IMR-90 (cell line): Measurements from ENCODE around the gene ZMIZ1. TPM values are rescaled to one million over a fixed set of nuclear protein-coding genes. Genes with fewer than 3 reads are reported as not detected.

Source experiments
- ATAC-seq: fragments of 200-7000 bp; cut with Tn5 transposase; 2 replicates; pipeline ENCODE4 v1.9.1; 2020; ENCODE audit warnings: low read depth, mild to moderate bottlenecking, moderate library complexity
- BruUV-seq: library from RNA; stranded (reverse); fragments of 400-500 nt; replicated peaks from 2 replicates; lab custom pipeline; 2021; lab: Mats Ljungman, UMichigan
- CTCF ChIA-PET: fragments of 300-600 bp; formaldehyde crosslinking; extraction: SDS; loops from one replicate; lab custom pipeline; 2021; ENCODE audit warnings: antibody characterized with exemption; lab: Yijun Ruan, JAX
- POLR2A ChIA-PET: fragments of 300-600 bp; sonication (Branson Sonifier 250); formaldehyde crosslinking; loops from one replicate; lab custom pipeline; 2022; ENCODE audit warnings: antibody characterized with exemption; ENCODE audit not compliant: unreplicated experiment; lab: Charles Lee
- DNase-seq: peaks from one replicate; pipeline ENCODE4 v3.0.0; 2013
- H2AFZ ChIP-seq: replicated peaks from 2 replicates; pipeline ENCODE3; 2013; ENCODE audit warnings: low read length, mild to moderate bottlenecking; ENCODE audit not compliant: poor library complexity
- H2AK5ac ChIP-seq: 2 replicates; pipeline ENCODE4 v1.6.1; 2013; ENCODE audit warnings: low read depth, low read length, inconsistent platforms
- H2AK9ac ChIP-seq: replicated peaks from 2 replicates; pipeline ENCODE3; 2013; ENCODE audit warnings: mild to moderate bottlenecking, low read depth, low read length, moderate library complexity; ENCODE audit not compliant: poor library complexity
- H2BK120ac ChIP-seq: 2 replicates; pipeline ENCODE4 v1.6.1; 2013; ENCODE audit warnings: low read depth, low read length, inconsistent platforms
- H2BK15ac ChIP-seq: 3 replicates; pipeline ENCODE4 v1.6.1; 2013; ENCODE audit warnings: low read depth, low read length, inconsistent platforms
- H2BK20ac ChIP-seq: 2 replicates; pipeline ENCODE4 v1.6.1; 2013; ENCODE audit warnings: low read depth, mild to moderate bottlenecking, inconsistent platforms, low read length, moderate library complexity
- H2BK5ac ChIP-seq: 2 replicates; pipeline ENCODE4 v1.6.1; 2013; ENCODE audit warnings: mild to moderate bottlenecking, low read depth, low read length, inconsistent platforms; ENCODE audit not compliant: poor library complexity, severe bottlenecking
- H3K14ac ChIP-seq: replicated peaks from 2 replicates; pipeline ENCODE4 v1.6.1; 2013; ENCODE audit warnings: low read depth, low read length, inconsistent platforms
- H3K18ac ChIP-seq: 2 replicates; pipeline ENCODE4 v1.6.1; 2013; ENCODE audit warnings: low read depth, low read length, control low read depth
- H3K23ac ChIP-seq: 2 replicates; pipeline ENCODE4 v1.6.1; 2013; ENCODE audit warnings: low read depth, low read length, inconsistent platforms
- H3K27ac ChIP-seq: 2 replicates; pipeline ENCODE4 v1.5.1; 2013; ENCODE audit warnings: mild to moderate bottlenecking, control low read depth, low read length; ENCODE audit not compliant: insufficient read depth
- H3K27me3 ChIP-seq: 2 replicates; pipeline ENCODE4 v1.6.1; 2013; ENCODE audit warnings: low read length; ENCODE audit not compliant: control insufficient read depth, insufficient read depth
- H3K36me3 ChIP-seq: 2 replicates; pipeline ENCODE4 v1.6.1; 2013; ENCODE audit warnings: low read length, mixed read lengths; ENCODE audit not compliant: control insufficient read depth, insufficient read depth
- H3K4ac ChIP-seq: 2 replicates; pipeline ENCODE4 v1.6.1; 2013; ENCODE audit warnings: low read depth, low read length, inconsistent platforms
- H3K4me1 ChIP-seq: 2 replicates; pipeline ENCODE4 v1.6.1; 2013; ENCODE audit warnings: low read length, mixed read lengths; ENCODE audit not compliant: control insufficient read depth, insufficient read depth
- H3K4me2 ChIP-seq: 2 replicates; pipeline ENCODE4 v1.6.1; 2013; ENCODE audit warnings: low read depth, mild to moderate bottlenecking, control low read depth, low read length, moderate library complexity
- H3K4me3 ChIP-seq: 2 replicates; pipeline ENCODE4 v1.5.1; 2013; ENCODE audit warnings: low read depth, mild to moderate bottlenecking, control low read depth, low read length, moderate library complexity; ENCODE audit not compliant: insufficient read depth
- H3K56ac ChIP-seq: 2 replicates; pipeline ENCODE4 v1.6.1; 2013; ENCODE audit warnings: low read length, inconsistent platforms; ENCODE audit not compliant: insufficient read depth; ENCODE audit errors: extremely low read depth
- H3K79me1 ChIP-seq, 2 experiments: 2 replicates each; pipeline ENCODE4 v1.6.1; 2013; ENCODE audit warnings: low read length in 2 of 2, inconsistent platforms in 1 of 2, low read depth in 1 of 2
- H3K9ac ChIP-seq: 2 replicates; pipeline ENCODE4 v1.6.1; 2013; ENCODE audit warnings: low read depth, low read length, control low read depth
- H3K9me1 ChIP-seq: 2 replicates; pipeline ENCODE4 v1.6.1; 2013; ENCODE audit warnings: low read length, inconsistent platforms; ENCODE audit not compliant: insufficient read depth
- H3K9me3 ChIP-seq: 2 replicates; pipeline ENCODE4 v1.6.1; 2013; ENCODE audit warnings: low read length; ENCODE audit not compliant: control insufficient read depth, insufficient read depth
- H4K20me1 ChIP-seq: 2 replicates; pipeline ENCODE4 v1.6.1; 2013; ENCODE audit warnings: low read length, inconsistent platforms; ENCODE audit not compliant: insufficient read depth
- H4K5ac ChIP-seq: 2 replicates; pipeline ENCODE4 v1.6.1; 2013; ENCODE audit warnings: mild to moderate bottlenecking, low read depth, low read length, control low read depth
- H4K8ac ChIP-seq, 2 experiments: 2 replicates each; pipeline ENCODE4 v1.6.1; 2013; ENCODE audit warnings: low read depth in 2 of 2, low read length in 2 of 2, control low read depth in 1 of 2, inconsistent platforms in 1 of 2
- H4K91ac ChIP-seq: 2 replicates; pipeline ENCODE4 v1.6.1; 2013; ENCODE audit warnings: low read depth, low read length, inconsistent platforms; ENCODE audit not compliant: insufficient read depth
- BHLHE40 ChIP-seq: fragments of 150-350 bp; IDR thresholded peaks from 2 replicates; pipeline ENCODE4 v1.6.1; 2016; ENCODE audit warnings: mild to moderate bottlenecking, low read depth, low read length
- CEBPB ChIP-seq: IDR thresholded peaks from 2 replicates; pipeline ENCODE4 v1.6.1; 2012; ENCODE audit warnings: low read depth, low read length, improper control_type of control experiment
- CHD1 ChIP-seq: IDR thresholded peaks from 2 replicates; pipeline ENCODE4 v1.6.1; 2012; ENCODE audit warnings: low read depth, low read length, improper control_type of control experiment
- NFE2L2 ChIP-seq: fragments of 150-350 bp; IDR thresholded peaks from 2 replicates; pipeline ENCODE4 v1.6.1; 2016; ENCODE audit warnings: low read depth, mild to moderate bottlenecking, low read length
- POLR2A ChIP-seq: IDR thresholded peaks from 2 replicates; pipeline ENCODE4 v1.6.1; 2012; ENCODE audit warnings: mild to moderate bottlenecking, low read depth, low read length
- RAD21 ChIP-seq: IDR thresholded peaks from 2 replicates; pipeline ENCODE4 v1.6.1; 2012; ENCODE audit warnings: low read length, improper control_type of control experiment
- SMC3 ChIP-seq: fragments of 150-350 bp; IDR thresholded peaks from 2 replicates; pipeline ENCODE4 v1.6.1; 2016; ENCODE audit warnings: low read depth, mild to moderate bottlenecking, antibody characterized with exemption, low read length, moderate library complexity
- WGBS, 2 experiments: methylation state at CpG; one replicate each; pipeline versions ENCODE4 v1.1.5 to v1.1.7; 2013; ENCODE audit warnings: missing lambda C conversion rate in 2 of 2; ENCODE audit not compliant: insufficient read length in 1 of 2; ENCODE audit errors: extremely low coverage in 2 of 2; 5-methylcytosine and 5-hydroxymethylcytosine counted together
- dilution Hi-C: fragments of 300-500 bp; cut with HindIII; formaldehyde crosslinking; loops from one replicate; pipeline ENCODE4 v1.14.3; 2018; ENCODE audit warnings: low sequenced_read_pairs; ENCODE audit not compliant: unreplicated experiment
- in situ Hi-C: fragments of 300-500 bp; cut with MboI; formaldehyde crosslinking; loops from 3 replicates; pipeline ENCODE4 v1.14.3; 2019; ENCODE audit warnings: low sequenced_read_pairs, inconsistent platforms, mixed read lengths
- intact Hi-C: fragments of 100-400 bp; cut with micrococcal nuclease; formaldehyde crosslinking; loops from 2 replicates; pipeline ENCODE4 v1.10.0; 2022
- polyA plus RNA-seq, 3 experiments: library from polyadenylated mRNA; depleted of rRNA; stranded (reverse); fragments of >200 nt; gene quantifications; 2 replicates each; pipeline ENCODE4 v1.2.3, GENCODE V29; 2012; ENCODE audit warnings: low replicate concordance in 1 of 3
- total RNA-seq: library from RNA; depleted of rRNA; stranded (reverse); fragments of >200 nt; gene quantifications from 2 replicates; pipeline ENCODE4 v1.2.3, GENCODE V29; 2012

Gene ZMIZ1
- total and polyA plus RNA-seq, 2 of the 4 experiments (the other 2 are of a cell fraction), result 6.6 to 48.7 TPM

- intact Hi-C loops (no loop called here), dilution Hi-C loops (no loop called here), in situ Hi-C loops (no loop called here)
- no peak overlapping the region for H3K4me3 ChIP-seq
- whole genome bisulfite sequencing, 2 experiments, result 92% methylated on average over 6 of the region's 10 CpGs; no CpG with 5 or more reads in 1 of the 2 experiments
- ATAC-seq (no peak), DNase-seq (no peak)
- ChIA-PET POLR2A (no interaction called here), CTCF (no interaction called here)
- no peak overlapping the region for H2AFZ ChIP-seq
- BruUV-seq, result no TSS peak
- H3K14ac ChIP-seq, result no peak overlapping the region
- H3K36me3 ChIP-seq, result peaks cover 84% of the 10 kb centered on the region
- no peak overlapping the region for H3K4me2 ChIP-seq
- no peaks in the 10 kb centered on the region for H3K9me3 ChIP-seq
- no peak overlapping the region for H4K5ac ChIP-seq
- no peak overlapping the region for H2BK15ac ChIP-seq
- H4K91ac ChIP-seq, result no peak overlapping the region
- no peak overlapping the region for H4K8ac ChIP-seq
- H3K56ac ChIP-seq, result no peak overlapping the region
- H2AK5ac ChIP-seq, result no peak overlapping the region
- no peaks in the 10 kb centered on the region for H3K4me1 ChIP-seq
- H2BK120ac ChIP-seq, result no peak overlapping the region
- no peaks in the 10 kb centered on the region for H3K27me3 ChIP-seq
- H2AK9ac ChIP-seq, result no peak overlapping the region
- H3K9ac ChIP-seq, result no peak overlapping the region
- H3K18ac ChIP-seq, result no peak overlapping the region
- no peak overlapping the region for H2BK5ac ChIP-seq
- no peak overlapping the region for H3K23ac ChIP-seq
- H2BK20ac ChIP-seq, result no peak overlapping the region
- H3K27ac ChIP-seq, result no peak overlapping the region
- no peak overlapping the region for H3K4ac ChIP-seq
- H3K79me1 ChIP-seq, result peaks cover 32 to 84% of the 10 kb centered on the region in 2 experiments
- TF ChIP-seq CEBPB, result no peak
- no peak for TF ChIP-seq NFE2L2
- no peak for TF ChIP-seq SMC3
- TF ChIP-seq CHD1, result no peak
- TF ChIP-seq BHLHE40, result no peak
- no peak for TF ChIP-seq RAD21
- TF ChIP-seq POLR2A, result no peak
- peaks cover 60% of the 10 kb centered on the region for H4K20me1 ChIP-seq
- H3K9me1 ChIP-seq, result no peaks in the 10 kb centered on the region
Observed at GRCh38 chr10:79209340-79209739, 140.6 kb downstream of the ZMIZ1 start.
